ENCODE results near the gene ARHGEF38. TPM values are rescaled to one million over a fixed set of nuclear protein-coding genes. Genes with fewer than 3 reads are reported as not detected.

Gene ARHGEF38
- not detected in 2 replicates for total RNA-seq

GRCh38 chr4:105551965-105552746, at the start of gene ARHGEF38:
Gene ARHGEF38, plus strand, starts transcription at chr4:105552620. Its CDS starts 146 bp downstream, at chr4:105552766.

DNA sequence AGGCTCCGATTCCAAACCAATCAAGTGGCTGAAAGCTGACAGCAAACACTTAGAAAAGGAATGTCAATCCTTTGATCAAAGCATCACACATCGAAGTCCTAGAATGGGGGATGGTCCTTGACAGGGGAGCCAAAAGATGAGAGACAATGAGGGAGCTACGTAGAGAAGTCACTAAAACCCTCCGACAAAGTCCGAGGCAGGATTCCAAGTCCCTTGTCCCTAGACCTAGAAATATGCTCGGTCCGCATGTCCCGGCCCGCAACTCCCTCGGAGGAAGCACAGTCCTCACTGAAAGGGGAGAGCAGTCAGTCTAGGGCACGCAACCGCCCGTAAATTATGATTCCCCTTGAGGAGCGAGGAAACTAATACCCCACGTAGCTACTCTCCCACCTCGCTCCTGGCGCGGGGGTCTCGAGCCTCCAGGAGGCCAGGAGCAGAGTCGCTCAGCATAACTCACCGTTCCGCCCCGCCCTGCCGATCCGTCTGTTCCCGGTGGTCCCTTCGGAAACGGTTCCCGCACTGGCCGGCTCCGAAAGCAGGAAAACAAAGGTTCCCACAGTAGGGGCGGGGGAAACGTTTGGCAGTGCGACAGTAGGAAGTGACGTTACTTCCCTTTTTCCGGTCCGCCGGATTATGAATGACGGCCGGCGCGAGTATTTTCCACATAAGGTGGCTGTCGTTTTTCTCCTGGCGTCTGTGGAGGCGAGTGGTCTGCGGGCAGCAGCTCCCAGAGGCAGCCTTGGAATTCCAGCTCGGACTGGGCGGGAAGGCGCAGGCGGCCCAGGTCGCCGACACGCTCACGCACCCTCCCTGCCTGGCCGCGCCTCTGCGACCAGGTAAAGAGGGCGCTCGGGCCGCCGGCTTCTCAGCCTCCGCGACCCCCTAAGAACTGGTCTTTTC, 156.0 kb downstream of the ARHGEF38 start, which contains the start of the genes GSTCD and INTS12:
Gene GSTCD (plus strand): TSS at position 604 of the 900 bp plus-strand sequence. CDS start 8,830 bp downstream, outside the sequence.
Gene INTS12 (minus strand): TSS at position 509 of the 900 bp plus-strand sequence. CDS start 8,684 bp downstream, outside the sequence.

Small RNA genes lying within 50 kb of the gene (small RNA-seq; reads per million reads assigned to genes)
- not detected for gene ATP5F1EP1

Other genes with a start within 250 kb of the ARHGEF38 start
- gene PPA2, start 78.6 kb upstream of the ARHGEF38 start, total RNA-seq, result 91.6 and 106 TPM in 2 replicates
- gene INTS12, start 156.1 kb downstream of the ARHGEF38 start, total RNA-seq, result 22.6 and 22.7 TPM in 2 replicates
- gene GSTCD, start 156.2 kb downstream of the ARHGEF38 start, total RNA-seq, result 26.6 and 28.9 TPM in 2 replicates